Mesenchymal stem cell (in vitro differentiated cells and primary cell): ENCODE results near the gene SGSM2.

Source experiments
- DNase-seq: peaks from one replicate; pipeline ENCODE4 v3.0.0-alpha.2; 2013
- H2AFZ ChIP-seq: one replicate; pipeline ENCODE4 v1.6.1; 2013; ENCODE audit warnings: low read depth, mild to moderate bottlenecking, control low read depth, inconsistent platforms, low read length, moderate library complexity
- H2AK5ac ChIP-seq: 2 replicates; pipeline ENCODE4 v1.6.1; 2013; ENCODE audit warnings: low read length, moderate library complexity, mild to moderate bottlenecking, inconsistent platforms; ENCODE audit not compliant: severe bottlenecking
- H2BK120ac ChIP-seq: one replicate; pipeline ENCODE4 v1.6.1; 2013; ENCODE audit warnings: low read depth, mild to moderate bottlenecking, inconsistent platforms, low read length, moderate library complexity
- H2BK12ac ChIP-seq, 2 experiments: one replicate each; pipeline ENCODE4 v1.6.1; 2013; ENCODE audit warnings: inconsistent platforms in 2 of 2, low read length in 2 of 2, mild to moderate bottlenecking in 2 of 2, moderate library complexity in 2 of 2, control low read depth in 1 of 2
- H2BK15ac ChIP-seq: one replicate; pipeline ENCODE4 v1.6.1; 2013; ENCODE audit warnings: mild to moderate bottlenecking, low read depth, inconsistent platforms; ENCODE audit not compliant: poor library complexity, severe bottlenecking
- H2BK5ac ChIP-seq: 2 replicates; pipeline ENCODE4 v1.6.1; 2013; ENCODE audit warnings: low read depth, mild to moderate bottlenecking, low read length, control low read depth, inconsistent platforms; ENCODE audit not compliant: poor library complexity, severe bottlenecking
- H3K14ac ChIP-seq, 2 experiments: one replicate each; pipeline ENCODE4 v1.6.1; 2013; ENCODE audit warnings: inconsistent platforms in 2 of 2, low read length in 2 of 2, control low read depth in 1 of 2, mild to moderate bottlenecking in 1 of 2, moderate library complexity in 1 of 2
- H3K18ac ChIP-seq, 2 experiments: one replicate each; pipeline ENCODE4 v1.6.1; 2013; ENCODE audit warnings: inconsistent platforms in 2 of 2, low read length in 2 of 2, control low read depth in 1 of 2, low read depth in 1 of 2, mild to moderate bottlenecking in 1 of 2
- H3K23ac ChIP-seq, 2 experiments: one replicate each; pipeline ENCODE4 v1.6.1; 2013; ENCODE audit warnings: inconsistent platforms in 2 of 2, low read length in 2 of 2, mild to moderate bottlenecking in 2 of 2, moderate library complexity in 2 of 2, control low read depth in 1 of 2
- H3K27ac ChIP-seq: 2 replicates; pipeline ENCODE4 v1.5.1; 2013; ENCODE audit warnings: mild to moderate bottlenecking, moderate library complexity, low read length, control low read depth, inconsistent platforms; ENCODE audit not compliant: poor library complexity, severe bottlenecking
- H3K27me3 ChIP-seq, 2 experiments: 2 replicates each; pipeline versions ENCODE4 v1.6.1 to v1.7.0; 2013; ENCODE audit warnings: low read length in 2 of 2, mild to moderate bottlenecking in 2 of 2, moderate library complexity in 2 of 2, control low read depth in 1 of 2, inconsistent platforms in 1 of 2; ENCODE audit not compliant: control insufficient read depth in 1 of 2, insufficient read depth in 1 of 2
- H3K36me3 ChIP-seq, 2 experiments: 2 replicates each; pipeline versions ENCODE4 v1.6.1 to v1.7.0; 2013; ENCODE audit warnings: low read length in 2 of 2, control low read depth in 1 of 2, inconsistent platforms in 1 of 2, low read depth in 1 of 2, mild to moderate bottlenecking in 1 of 2; ENCODE audit not compliant: insufficient read depth in 2 of 2, control insufficient read depth in 1 of 2
- H3K4ac ChIP-seq, 2 experiments: one replicate each; pipeline ENCODE4 v1.6.1; 2013; ENCODE audit warnings: inconsistent platforms in 2 of 2, low read length in 2 of 2, mild to moderate bottlenecking in 2 of 2, moderate library complexity in 2 of 2, control low read depth in 1 of 2, low read depth in 1 of 2
- H3K4me1 ChIP-seq: 2 replicates; pipeline ENCODE4 v1.6.1; 2013; ENCODE audit warnings: low read depth, low read length, control low read depth; ENCODE audit not compliant: control insufficient read depth, insufficient read depth
- H3K4me2 ChIP-seq: 2 replicates; pipeline ENCODE4 v1.6.1; 2013; ENCODE audit warnings: low read length, mild to moderate bottlenecking, inconsistent platforms; ENCODE audit not compliant: poor library complexity, severe bottlenecking
- H3K4me3 ChIP-seq, 2 experiments: 2 replicates each; pipeline versions ENCODE4 v1.5.1 to v1.7.0; 2013; ENCODE audit warnings: low read length in 2 of 2, mild to moderate bottlenecking in 2 of 2, control low read depth in 1 of 2, low read depth in 1 of 2; ENCODE audit not compliant: insufficient read depth in 1 of 2
- H3K79me1 ChIP-seq: replicated peaks from 2 replicates; pipeline ENCODE4 v1.6.1; 2013; ENCODE audit warnings: mild to moderate bottlenecking, control low read depth, low read length, inconsistent platforms; ENCODE audit not compliant: poor library complexity, severe bottlenecking
- H3K9ac ChIP-seq: 2 replicates; pipeline ENCODE4 v1.7.0; 2013; ENCODE audit warnings: mild to moderate bottlenecking, low read length, moderate library complexity
- H3K9me3 ChIP-seq: 2 replicates; pipeline ENCODE4 v1.7.0; 2013; ENCODE audit warnings: mild to moderate bottlenecking, low read length; ENCODE audit not compliant: control insufficient read depth
- H4K8ac ChIP-seq: one replicate; pipeline ENCODE4 v1.6.1; 2013; ENCODE audit warnings: inconsistent platforms, mild to moderate bottlenecking, low read length, moderate library complexity
- H4K91ac ChIP-seq: one replicate; pipeline ENCODE4 v1.6.1; 2013; ENCODE audit warnings: mild to moderate bottlenecking, low read length, inconsistent platforms
- WGBS: methylation state at CpG from one replicate; pipeline ENCODE4 v1.1.7; 2013; ENCODE audit warnings: mixed read lengths; 5-methylcytosine and 5-hydroxymethylcytosine counted together

Gene SGSM2

DNA sequence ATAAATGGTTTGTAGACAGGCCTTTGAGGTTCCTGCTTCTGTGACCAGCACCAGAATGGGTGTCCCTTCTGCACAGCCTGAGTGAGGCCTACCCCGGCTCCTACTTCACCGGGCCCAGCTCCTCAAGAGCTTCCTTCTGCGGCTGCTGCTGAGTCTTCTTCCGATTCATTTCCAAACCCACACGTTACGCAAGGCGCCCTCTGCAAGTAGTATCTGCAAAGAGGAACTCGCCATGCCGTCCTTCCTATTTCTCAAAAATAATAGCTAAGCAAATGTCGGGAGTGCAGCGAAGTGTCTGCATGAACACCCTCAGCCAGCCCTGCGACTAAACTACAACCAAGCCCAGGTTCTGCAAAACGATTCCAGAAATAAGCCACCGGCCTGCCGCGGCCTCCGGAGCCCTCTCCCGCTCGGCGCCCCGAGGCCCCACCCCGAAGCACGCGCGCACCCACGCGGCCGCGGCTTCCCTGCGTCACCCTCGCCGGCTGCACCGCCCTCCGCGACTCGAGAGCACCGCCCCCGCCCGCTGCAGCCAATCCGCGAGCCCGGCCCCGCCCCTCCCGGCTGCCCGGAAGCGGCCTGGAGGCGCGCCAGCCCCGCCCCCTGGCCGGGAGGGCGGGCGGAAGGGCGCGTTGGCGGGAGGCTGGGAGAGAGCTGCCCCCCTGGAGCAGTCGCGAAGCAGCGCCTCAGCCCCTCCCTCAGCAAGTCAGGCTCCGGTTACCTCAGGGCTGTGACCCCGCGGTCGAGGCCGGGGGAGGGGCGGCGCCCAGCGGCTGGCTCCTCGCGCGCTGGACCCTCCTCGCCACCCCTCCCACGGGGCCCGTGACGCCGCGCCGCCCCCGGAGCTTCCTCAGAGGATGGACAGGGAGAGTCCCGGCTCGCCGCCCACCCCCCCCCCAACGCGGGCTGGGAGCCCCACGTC, 55.2 kb downstream of the SGSM2 start:
- Histone ChIP-seq H3K18ac (peak overlapping the region; percentile 71 to 95), H4K91ac (peak overlapping the region; percentile 61), H2AFZ (no peak overlapping the region), H2BK120ac (peak overlapping the region; percentile 64), H2BK5ac (no peak overlapping the region), H3K27ac (peak overlapping the region; percentile 57), H3K27me3 (no peaks in the 10 kb centered on the region), H3K4me3 (peak overlapping the region; percentile 72 to 83), H3K36me3 (peaks cover 17 to 38% of the 10 kb centered on the region in 2 experiments), H3K23ac (no peak overlapping the region), H2BK15ac (no peak overlapping the region), H4K8ac (no peak overlapping the region), H3K9me3 (no peaks in the 10 kb centered on the region), H2BK12ac (peak overlapping the region in 1 of 2 experiments; percentile 24), H3K9ac (peak overlapping the region; percentile 97), H3K4me2 (peak overlapping the region; percentile 92), H2AK5ac (no peak overlapping the region), H3K14ac (no peak overlapping the region), H3K4ac (peak overlapping the region; percentile 19 to 97), H3K79me1 (peaks cover 41% of the 10 kb centered on the region), H3K4me1 (peaks cover 43% of the 10 kb centered on the region)
- WGBS, result 2% methylated on average over 44 of the region's 83 CpGs
- peak; percentile 95 for DNase-seq

DNA sequence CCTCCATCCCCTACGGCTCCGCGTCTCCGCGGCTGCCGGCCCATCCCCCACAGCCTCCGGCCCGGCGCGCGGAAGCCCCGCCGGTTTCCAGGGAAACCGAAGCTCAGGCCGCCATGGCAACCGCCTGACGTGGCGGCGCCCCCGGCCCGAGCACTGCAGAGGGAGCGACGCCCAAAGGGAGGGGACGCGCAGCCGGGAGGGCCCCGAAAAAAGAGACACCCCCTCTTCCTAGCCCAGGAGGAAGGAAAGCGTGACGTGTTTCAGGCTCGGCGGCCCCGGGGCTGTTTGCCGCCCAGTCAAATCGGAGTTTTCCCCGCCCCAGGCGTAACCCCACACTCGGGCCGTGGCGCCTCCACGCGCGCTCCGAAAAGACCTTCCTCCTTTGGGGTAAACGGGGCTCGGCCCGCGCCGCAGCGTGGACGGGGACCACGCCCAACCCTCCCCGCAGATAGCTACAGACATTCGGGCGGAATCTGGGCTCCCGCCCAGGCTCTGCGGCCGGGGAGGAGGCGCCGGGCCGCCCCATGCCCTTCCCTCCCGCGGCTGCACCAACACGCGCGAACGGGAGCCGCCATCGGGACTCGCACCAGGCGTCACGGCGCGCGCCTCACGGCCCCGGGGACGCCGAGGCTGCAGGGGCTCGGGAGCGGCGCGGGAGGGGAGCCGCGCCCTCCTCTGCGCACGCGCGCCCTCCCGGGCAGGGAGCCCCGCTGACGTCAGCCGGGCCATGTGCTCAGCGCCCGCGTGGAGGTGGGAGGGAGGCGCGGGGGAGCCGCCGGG, 56.1 kb downstream of the SGSM2 start:
- Histone ChIP-seq H2BK12ac (peak overlapping the region; percentile 29 to 83), H3K4me2 (peak overlapping the region; percentile 92), H4K8ac (peak overlapping the region; percentile 97), H3K36me3 (peaks cover 13 to 29% of the 10 kb centered on the region in 2 experiments), H3K79me1 (peaks cover 34% of the 10 kb centered on the region), H3K14ac (peak overlapping the region; percentile 78 to 91), H3K27ac (peak overlapping the region; percentile 80), H3K9me3 (no peaks in the 10 kb centered on the region), H3K23ac (peak overlapping the region in 1 of 2 experiments; percentile 66), H3K4ac (peak overlapping the region; percentile 96 to 97), H2AK5ac (no peak overlapping the region), H4K91ac (peak overlapping the region; percentile 99), H2BK120ac (peak overlapping the region; percentile 94), H2AFZ (peak overlapping the region; percentile 42), H2BK15ac (peak overlapping the region; percentile 89), H3K9ac (peak overlapping the region; percentile 97), H3K27me3 (no peaks in the 10 kb centered on the region), H3K18ac (peak overlapping the region; percentile 95 to 98), H2BK5ac (peak overlapping the region; percentile 84), H3K4me3 (peak overlapping the region; percentile 72 to 83), H3K4me1 (peaks cover 52% of the 10 kb centered on the region)
- DNase-seq, result peak; percentile 85
- WGBS, result under 1% methylated on average over 48 of the region's 99 CpGs

GRCh38 chr17:2393954-2394749, 56.9 kb downstream of the SGSM2 start:
- Histone ChIP-seq H3K27me3 (no peaks in the 10 kb centered on the region), H3K79me1 (peaks cover 30% of the 10 kb centered on the region), H4K91ac (peak overlapping the region; percentile 90), H3K23ac (peak overlapping the region in 1 of 2 experiments; percentile 68), H3K18ac (peak overlapping the region; percentile 73 to 88), H3K9ac (peak overlapping the region; percentile 72), H2AK5ac (peak overlapping the region; percentile 74), H4K8ac (peak overlapping the region; percentile 35), H2BK120ac (peak overlapping the region; percentile 58), H2BK15ac (peak overlapping the region; percentile 57), H3K4me2 (peak overlapping the region; percentile 59), H3K4me1 (peaks cover 58% of the 10 kb centered on the region), H3K14ac (peak overlapping the region in 1 of 2 experiments; percentile 2), H2BK12ac (peak overlapping the region; percentile 83 to 85), H3K4me3 (peak overlapping the region; percentile 26 to 28), H2AFZ (no peak overlapping the region), H3K9me3 (no peaks in the 10 kb centered on the region), H3K36me3 (peaks cover 9 to 26% of the 10 kb centered on the region in 2 experiments), H3K4ac (peak overlapping the region; percentile 19 to 66), H2BK5ac (no peak overlapping the region), H3K27ac (no peak overlapping the region)
- DNase-seq, result peak; percentile 43
- WGBS, result 52% methylated on average over 21 of the region's 53 CpGs
